Measurements from ENCODE around the gene CTBP1.

Gene CTBP1

DNA sequence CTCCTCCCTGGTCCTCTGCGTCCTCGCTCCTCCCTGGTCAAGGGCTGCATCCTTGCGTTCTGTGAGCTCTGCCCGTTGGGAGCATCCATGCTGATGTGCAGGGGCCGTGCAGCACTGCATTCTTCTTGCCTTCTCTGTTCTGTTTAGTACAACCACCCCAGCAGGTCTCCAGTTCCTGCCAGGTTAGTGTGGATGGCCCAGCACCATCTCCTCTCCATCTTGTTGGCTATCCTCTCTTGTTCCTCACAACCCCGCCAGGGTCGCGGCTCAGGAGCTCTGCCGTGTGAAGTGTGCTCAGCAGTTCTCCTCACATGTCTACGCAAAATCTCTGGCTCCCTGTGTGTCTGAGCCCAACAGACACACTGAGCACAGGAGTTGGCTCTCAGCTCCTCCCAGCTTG, 30.3 kb upstream of the CTBP1 start:
- no peak for DNase-seq

DNA sequence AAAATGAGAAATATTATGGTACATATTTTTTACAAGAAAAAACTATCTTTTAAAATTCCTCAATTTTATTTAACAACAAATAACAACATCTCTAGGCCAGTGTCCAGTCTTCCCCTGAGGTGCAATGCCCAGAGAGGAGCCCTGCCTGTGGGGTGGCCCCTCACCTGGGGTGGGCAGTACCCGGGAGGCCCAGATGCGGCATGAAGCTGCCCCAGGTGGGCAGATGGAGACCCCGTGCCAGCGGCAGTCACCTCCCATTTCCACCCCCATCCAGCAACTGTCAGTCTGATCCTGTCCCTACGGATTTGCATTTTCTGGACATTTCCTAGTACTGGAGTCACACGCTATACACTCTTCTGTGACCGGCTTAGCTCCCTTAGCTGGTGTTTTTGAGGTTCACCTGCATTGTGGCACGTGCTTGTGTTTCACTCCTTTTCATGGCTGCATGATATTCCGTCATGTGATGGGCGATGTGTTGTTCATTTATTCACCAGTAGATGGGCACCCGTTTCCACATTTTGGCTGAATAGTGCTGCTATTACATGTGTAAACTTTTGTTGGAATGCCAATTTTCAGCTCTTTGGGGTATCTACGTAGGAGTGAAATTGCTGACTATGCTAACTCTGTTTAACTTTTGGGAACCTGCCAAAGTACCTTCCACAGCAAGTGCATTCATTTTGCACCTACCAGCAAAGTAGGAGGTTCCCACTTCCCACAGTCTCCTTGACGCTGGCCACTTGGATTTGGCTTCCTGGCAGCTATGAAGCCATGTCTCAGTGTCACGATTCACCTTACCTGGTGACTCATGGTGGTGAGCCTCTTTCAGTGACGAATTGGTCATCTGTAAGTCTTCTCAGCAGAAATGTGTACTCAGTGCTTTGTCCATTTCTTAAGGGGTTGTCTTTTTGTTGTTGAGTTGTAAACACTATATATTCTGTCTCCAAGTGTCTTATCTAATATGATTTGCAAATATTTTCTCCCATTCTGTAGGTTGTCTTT, 29.0 kb upstream of the CTBP1 start:
- DNase-seq, result no peak

DNA sequence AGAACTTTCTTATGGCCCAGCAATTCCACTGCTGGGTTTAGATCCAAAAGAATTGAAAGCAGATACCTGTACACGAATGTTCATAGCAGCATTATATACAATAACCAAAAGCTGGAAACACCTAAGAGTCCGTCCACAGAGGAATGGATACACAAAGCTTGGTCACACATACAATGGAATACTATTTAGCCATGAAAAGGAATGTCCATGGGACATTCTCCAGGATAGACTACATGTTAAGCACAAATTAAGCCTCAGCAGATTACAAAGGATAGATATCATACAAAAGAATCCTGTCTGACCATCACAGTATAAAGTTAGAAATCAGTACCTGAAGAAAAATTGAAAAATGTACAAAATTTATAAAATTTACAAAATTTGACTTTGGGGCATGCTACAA, 28.1 kb upstream of the CTBP1 start:
- no peak for DNase-seq

DNA sequence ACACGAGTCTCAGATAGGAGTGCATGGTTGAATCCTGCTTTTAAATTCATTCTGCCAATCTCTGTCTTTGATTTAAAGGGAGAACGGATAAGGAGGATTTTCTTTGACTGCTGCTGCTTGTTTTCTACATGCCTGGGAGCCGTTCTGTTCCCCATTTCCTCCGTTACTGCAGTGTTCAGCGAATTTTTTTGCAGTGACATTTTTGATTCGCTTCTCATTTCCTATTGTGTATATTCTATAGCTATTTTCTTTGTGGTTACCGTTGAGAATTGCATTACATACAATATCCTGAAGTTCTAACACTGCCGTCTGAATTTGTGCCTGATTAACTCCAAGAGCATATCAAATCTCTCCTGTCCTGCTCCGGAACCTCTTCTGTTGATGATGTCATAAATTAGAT, 25.9 kb upstream of the CTBP1 start:
- no peak for DNase-seq

DNA sequence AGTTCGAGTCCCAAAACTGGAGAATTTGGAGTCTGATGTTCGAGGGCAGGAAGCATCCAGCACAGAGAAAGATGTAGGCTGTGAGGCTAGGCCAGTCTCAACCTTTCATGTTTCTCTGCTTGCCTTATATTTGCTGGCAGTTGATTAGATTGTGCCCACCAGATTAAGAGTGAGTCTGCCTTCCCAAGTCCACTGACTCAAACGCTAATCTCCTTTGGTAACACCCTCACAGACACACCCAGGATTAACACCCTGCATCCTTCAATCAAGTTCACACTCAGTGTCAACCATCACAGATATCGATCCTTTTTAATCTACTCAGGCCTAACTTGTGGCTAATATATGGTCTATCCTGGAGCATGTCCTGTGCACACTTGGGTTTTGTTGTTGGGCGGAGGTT, 22.8 kb upstream of the CTBP1 start:
- no peak for DNase-seq

DNA sequence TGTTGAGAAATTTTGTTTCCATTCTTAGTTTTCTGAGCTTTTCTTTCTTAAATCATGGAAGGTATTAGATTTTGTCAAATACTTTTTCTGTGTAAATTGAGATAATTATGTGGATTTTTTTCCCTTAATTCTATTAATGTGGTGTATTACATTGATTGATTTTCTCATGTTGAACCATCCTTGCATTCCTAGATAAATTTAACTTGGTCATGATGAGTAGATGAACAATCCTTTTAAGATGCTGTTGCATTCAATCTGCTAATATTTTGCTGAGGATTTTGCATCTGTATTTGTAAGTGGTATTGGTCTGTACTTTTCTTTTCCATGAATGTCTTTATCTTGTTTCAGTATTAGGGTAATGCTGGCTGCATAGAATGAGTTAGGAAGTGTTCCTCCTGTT, 20.3 kb upstream of the CTBP1 start:
- DNase-seq, result no peak

DNA sequence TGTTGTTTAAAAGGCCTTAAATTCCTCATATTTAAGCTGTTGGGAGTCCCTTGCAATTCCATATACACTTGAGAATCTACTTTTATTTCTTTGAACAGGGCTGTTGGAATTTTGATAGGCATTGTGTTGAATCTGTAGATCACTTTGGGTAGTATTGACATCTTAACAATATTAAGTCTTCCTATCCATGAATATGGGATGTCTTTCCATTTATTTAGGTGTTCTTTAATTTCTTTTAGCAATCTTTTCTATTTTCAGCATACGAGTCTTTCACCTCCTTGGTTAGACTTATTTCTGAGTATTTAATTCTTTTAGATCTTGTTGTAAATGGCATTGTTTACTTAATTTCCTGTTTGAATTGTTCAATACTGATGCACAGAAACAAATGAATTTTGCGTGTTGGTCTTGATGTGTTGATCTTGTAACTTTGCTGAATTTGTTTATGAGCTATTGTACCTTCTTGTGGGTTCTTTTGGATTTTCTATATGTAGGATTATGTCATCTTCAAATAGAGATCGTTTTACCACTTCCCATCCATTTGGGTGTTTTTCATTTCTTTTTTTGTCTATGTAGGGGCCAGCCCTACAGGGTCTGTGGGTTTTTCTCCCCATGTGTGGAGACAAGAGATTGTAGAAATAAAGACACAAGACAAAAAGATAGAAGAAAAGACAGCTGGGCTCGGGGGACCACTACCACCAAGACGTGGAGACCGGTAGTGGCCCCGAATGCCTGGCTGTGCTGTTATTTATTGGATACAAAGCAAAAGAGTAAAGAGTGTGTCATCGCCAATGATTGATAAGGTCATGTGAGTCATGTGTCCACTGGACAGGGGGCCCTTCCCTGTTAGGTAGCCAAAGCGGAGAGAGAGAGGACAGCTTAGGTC, 18.2 kb upstream of the CTBP1 start:
- no peak for DNase-seq

DNA sequence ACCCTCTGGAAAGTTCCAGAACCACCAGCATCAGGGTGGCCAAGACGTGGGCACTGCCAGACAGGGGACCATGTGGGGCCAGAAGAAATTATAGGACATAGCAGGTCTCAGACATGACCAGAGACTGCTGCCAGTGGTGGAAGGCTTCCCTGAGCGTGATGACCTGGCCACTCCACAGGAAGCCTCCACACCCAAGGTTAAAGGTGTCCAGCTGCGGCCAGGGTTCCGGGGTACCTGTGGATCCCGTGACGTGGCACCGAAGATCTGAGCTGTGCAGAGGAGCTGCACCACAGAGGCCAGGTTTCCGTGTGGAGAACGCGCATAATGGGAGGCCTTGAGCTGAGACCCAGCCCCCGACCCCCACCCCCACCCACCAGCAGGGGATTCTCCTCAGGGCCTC, 16.4 kb upstream of the CTBP1 start:
- DNase-seq, result no peak

DNA sequence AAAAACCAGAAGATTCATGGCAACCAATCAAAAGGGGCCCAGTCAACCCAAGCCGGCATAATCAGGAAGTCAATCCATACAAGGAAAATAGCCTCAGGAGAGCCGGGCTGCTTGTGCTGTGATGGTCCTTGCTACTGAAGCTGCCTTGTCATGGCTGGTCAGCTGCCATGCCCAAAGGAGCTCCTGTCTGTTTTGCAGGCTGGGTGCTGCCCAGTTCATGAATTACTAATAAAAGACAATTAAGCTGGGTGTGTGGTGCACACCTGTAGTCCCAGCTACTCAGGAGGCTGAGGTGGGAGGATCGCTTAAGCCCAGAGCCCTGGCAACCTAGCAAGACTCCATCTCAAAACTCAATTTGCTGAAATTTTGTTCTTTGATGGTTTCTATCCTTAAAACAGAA, 16.0 kb upstream of the CTBP1 start:
- no peak for DNase-seq

DNA sequence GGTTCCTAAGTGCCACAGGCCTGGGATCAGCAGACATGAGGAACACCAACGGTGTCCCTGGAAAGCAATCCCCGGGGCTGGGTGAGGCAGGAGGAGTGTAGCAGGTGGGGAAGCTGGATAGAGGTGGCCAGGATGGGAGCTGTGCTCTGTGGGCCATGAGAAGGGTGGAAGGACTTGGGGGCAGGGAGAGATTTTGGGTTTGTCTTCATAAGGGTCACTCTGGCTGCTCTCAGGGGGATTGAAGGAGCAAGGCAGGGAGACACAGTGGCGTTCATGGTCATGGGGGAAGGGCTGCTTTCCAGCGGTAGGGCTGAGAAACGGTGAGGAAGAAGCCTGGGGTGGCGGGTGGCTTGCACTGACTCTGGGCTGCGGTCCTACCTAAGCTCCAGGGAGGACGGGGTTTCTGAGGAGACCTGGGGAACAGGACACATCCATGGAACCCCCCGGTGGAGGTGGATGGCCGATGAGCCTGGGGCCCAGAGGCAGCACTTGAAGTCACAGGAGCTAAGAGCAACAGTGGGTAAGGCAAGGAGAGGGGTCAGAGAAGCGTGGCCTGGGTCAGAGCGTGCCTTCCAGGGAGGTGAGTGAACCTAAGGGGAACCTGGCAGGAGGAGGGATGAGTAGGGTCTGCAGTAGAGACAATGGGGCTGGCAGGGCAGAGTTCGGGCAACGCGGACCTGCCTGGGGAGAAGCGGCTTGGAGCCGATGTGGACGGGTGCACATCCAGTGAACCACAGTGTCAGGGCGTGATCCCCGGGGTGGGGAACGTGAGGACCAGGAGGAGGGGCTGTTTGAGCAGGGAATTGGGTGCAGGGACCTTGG, 12.4 kb upstream of the CTBP1 start:
- no peak for DNase-seq

DNA sequence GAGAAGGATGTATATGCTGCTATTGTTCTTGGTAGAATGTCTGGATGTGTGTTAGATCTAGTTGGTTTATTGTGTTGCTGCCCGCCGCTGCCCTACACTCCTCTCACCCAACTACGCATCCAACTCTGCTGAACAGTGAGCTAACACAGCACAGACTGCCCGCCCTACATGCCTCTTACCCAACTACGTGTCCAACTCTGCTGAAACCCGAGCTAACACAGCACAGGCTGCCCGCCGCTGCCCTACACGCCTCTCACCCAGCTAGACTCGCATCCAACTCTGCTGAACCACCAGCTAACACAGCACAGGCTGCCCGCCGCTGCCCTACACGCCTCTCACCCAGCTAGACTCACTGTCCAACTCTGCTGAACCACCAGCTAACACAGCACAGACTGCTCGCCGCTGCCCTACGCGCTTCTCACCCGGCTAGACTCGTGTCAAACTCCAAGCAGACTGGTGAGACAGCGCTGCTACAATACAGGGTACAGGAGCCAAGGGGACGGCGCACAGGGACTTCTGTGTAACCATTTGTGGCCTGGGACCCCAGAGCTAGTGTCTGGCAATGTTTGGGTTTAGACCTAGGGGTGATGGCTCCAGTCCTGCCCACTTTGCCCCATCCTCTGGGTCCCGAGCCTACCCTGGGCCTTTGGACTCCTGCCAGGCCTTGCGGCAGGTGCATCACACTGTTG, 11.6 kb upstream of the CTBP1 start:
- no peak for DNase-seq

DNA sequence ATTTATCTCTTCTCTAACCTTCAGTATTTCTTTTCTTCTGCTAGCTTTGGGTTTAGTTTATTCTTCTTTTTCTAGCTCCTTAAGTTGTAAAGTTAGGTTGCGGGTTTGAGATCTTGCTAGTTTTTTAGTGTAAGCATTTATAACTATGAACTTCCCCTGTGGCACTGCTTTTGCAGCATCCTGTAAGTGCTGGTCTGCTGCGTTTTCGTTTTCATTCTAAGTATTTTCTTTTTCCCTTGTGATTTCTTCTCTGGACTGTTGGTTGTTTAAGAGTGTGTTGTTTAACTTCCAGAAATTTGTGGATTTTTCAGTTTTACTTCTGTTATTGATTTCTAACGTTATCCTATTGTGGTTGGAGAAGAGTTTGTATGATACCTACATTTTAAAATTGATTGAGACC, 11.0 kb upstream of the CTBP1 start:
- no peak for DNase-seq

DNA sequence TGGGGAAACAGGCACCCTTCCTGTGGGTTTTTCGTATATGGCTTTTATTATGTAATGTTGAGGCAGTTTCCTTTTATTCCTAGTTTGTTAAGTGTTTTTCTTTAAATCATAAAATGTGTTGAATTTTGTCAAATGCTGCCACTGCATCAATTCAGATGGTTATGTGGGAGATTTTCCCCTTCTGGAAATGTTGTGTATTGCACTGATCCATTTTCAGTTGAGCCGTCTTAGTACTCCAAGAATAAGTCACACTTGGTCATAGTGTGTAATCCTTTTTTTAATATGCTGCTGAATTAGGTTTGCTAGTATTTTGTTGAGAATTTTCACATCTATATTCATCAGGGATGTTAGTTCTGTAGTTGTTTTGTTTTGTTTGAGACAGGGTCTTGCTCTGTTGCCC, 9.5 kb upstream of the CTBP1 start:
- DNase-seq, result no peak

DNA sequence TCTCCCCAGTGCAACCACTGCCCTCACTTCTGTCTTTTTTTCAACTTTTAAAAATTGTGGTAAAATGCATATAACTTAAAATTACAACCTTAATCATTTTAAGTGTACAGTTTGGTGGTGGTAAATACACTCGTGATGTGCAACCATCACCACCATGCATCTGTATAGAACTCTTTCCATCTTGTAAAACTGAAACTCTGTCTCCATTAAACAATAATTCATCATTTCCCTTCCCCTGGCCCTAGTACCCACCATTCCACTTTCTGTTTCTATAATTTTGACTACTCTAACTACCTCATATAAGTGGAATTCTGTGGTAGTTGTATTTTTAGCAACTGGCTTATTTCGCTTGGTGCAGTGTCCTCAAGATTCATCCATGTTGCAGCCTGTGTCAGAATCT, 6.8 kb upstream of the CTBP1 start:
- no peak for DNase-seq

DNA sequence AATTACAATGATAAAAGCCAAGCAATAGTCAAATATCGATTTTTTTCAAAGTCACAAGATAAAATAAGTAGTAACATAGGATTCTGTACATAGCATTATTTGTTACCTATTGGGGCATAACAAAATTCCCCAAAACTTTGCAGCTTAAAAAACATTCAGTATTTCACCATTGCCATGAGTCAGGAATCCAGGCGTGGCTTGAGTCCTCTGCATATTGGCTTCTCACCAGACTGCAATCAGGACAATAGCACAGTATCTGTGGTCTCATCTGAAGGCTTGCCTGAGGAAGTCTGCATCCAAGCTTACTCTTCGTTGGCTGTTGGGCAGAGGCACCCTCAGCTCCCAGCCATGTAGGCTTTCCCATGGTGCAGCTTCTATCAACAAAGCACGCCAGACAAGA, 6.2 kb upstream of the CTBP1 start:
- no peak for DNase-seq

DNA sequence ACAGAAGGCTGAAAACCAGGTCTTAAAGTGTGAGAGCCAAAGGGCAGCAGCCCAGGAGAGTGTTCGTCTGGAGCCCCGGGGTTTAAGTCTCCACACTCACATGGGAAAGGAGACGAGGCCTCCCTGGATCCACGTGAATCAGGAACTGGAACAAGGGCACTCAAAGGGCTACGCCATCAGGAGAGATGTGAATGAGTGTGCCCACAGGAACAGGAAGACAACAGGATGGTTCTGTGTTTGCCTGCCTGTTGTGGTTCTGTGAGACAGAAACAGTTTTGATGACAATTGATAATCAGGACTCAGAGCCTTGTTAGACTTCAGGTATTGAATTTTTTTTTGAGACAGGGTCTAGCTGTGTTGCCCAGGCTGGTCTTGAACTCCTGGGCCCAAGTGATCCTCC, 4.9 kb upstream of the CTBP1 start:
- no peak for DNase-seq

DNA sequence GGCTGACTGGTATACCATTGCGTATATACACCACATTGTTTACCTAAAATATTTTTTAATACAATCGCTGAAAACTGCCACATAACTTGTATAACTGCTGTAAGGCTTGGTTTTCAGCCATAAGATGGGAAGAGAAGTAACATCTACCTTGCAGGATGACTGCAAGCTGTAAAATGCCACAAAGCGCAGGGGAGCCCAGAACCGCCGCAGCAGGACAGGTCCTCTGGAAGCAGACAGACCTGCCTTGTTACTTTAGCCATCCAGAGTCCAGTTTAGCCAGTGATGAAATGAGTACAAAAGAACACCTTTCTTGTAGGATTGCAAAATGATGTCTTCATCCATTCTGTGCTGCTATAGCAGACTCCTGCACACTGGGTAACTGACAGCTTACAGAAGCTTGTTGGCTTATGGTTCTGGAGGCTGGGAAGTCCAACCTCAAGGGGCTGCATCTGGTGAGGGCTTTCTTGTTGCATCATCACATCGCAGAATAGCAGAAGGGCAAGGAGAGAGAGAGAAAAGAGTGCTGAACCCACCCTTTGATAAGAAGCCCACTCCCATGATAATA, 4.1 kb upstream of the CTBP1 start:
- no peak for DNase-seq

DNA sequence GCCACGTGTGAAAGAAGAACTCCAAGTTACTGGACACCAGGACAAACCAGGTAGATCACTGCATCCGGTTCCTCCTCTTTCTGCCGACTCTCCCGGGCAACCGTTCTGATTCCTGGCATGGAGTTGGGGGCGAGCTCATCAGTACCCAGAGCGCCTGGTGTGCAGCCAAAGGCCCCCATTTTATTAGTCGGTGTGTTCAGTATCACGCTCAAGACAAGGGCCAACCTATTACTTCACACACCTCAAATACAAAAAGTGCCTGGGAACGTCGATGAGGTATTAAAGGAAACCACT, 2.8 kb upstream of the CTBP1 start:
- DNase-seq, result no peak

DNA sequence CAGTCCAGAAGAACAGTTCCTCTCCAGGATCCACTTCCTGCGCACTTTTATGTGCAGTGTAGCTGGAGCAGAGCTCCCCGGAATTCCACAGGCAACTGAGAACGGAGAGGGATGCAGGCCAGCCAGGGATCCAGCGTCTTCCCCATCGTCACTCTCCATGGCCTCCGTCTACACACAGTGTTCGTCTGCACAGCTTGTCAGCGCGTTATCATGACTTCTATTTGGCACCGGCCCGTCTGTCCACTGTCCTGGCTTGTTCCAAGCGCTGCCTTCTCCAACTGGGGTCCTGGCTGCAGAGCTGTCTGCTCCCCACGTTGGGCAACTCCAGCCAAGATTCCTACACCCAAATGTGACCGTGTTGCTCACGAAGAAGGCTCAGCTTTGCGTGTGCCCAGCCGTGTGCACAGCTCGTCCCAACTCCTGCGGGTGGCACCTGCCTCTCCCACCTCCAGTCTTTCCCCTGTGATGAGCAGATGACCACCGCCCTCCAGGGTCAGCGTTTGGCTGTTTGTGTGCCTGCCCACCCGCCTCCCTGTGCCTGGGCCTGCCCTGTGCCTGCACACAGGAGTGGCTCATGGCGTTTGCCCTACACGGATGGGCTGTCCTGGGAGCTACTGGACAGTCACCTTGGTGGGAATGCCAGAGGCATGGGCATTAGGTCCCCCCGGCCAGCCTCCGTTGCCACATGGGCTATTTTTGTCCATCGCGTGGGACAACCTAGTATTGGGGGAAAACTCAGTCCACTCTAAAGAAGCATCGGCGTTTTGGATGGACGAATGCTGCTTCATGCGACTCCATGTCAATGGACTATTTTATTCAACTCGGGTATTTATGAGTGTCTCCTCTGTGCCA, 2.2 kb upstream of the CTBP1 start:
- no peak for DNase-seq

DNA sequence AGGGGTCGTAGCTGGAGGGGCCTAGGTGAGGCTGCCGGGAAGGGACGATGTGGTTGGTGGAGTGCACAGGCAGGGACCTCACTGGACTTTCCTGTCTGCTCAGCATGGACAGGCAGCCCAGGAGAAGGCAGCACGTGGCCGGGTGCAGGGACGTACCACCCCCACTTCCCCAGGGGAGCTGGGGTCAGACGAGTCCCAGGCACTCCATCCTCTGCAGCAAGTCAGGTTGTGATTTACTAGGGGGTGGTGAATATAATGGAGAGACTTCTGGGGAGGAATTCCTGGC, 1.5 kb upstream of the CTBP1 start:
- DNase-seq, result no peak

DNA sequence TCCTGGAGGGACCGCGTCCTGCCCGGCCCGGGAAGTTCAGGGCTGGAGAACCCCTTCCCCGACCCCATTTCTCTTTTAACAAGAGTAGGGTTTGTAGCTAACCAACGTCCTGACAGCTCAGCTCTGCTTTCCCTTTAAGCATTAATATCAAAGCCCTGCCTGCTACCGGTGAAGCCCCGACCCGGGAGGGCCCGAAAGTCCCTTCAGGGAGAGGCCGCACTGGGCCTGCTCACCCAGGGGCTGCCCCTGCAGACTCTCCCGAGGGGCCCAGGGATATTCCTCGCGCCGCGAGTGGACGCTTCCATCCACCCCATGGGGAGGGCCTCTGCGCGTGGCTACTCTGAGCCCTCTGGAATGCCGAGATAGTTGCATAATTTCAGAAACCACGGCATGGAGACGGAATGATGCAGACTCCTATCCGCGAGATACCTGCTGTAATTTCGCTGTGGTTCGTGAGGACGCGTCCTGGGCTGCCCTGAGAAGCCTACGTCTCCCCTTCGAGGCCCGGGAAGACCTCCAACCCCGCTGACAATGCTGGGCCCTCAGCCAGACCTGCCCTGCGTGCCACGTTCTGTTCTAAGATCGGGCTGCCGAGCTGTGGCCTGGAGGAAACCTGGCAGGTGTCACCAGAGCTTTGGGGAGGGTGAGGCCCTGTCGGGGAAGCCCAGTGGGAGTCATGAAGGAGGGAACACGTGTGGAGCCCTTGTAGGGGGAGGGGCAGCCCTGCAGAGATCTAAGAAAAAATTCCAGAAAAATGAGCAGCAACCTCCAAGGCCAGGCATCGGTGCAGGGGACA, 999 bp upstream of the CTBP1 start:
- DNase-seq, result peak in 1 of 2 experiments; percentile 20

Data from NCI-H1930 (cell line).